Astrocyte of the cerebellum (primary cell): ENCODE data around the gene VEGFA.

ENCODE experiments used
- DNase-seq: peaks from one replicate; pipeline ENCODE4 v3.0.0-alpha.2; 2011; ENCODE audit warnings: low read depth
- H3K4me3 ChIP-seq: 2 replicates; pipeline ENCODE4 v1.5.1; 2011; ENCODE audit warnings: mild to moderate bottlenecking, low read depth, low read length, moderate library complexity
- CTCF ChIP-seq: IDR thresholded peaks from 2 replicates; pipeline ENCODE4 v1.5.1; 2012; ENCODE audit warnings: low read length, low read depth, moderate library complexity, mild to moderate bottlenecking; ENCODE audit errors: missing control alignments
- in situ Hi-C: cut with HindIII; loops from 2 replicates; pipeline ENCODE4 v1.10.0; 2017; ENCODE audit warnings: low sequenced_read_pairs

The VEGFA gene

GRCh38 chr6:43826730-43827129 lies 56.7 kb downstream of the VEGFA start:
- in situ Hi-C loops = no loop called here
- H3K4me3 ChIP-seq = no peak overlapping the region
- DNase-seq = no peak
- TF ChIP-seq CTCF = no peak

DNA sequence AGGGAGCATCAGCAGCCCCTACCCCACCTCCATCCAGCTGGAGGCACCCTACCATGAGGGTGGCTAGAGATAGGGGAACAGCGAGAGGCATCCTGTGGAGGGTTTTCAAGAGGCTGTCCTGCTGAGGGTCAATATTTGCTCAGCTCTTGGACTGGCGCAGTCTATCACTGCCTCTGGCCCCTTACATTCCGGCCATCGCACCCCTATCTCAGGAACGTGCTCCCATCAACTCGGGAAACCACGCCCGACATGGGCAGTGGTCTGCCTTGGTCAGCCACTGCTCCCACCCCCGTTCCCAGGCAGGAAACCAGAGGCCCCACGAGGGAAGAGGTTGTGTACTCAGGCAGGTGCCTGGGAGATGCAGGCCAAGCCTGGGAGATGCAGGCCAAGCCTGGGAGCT lies 57.9 kb downstream of the VEGFA start:
- no peak for TF ChIP-seq CTCF

GRCh38 chr6:43828711-43829110 lies 58.7 kb downstream of the VEGFA start:
- no peak overlapping the region for H3K4me3 ChIP-seq
- no peak for DNase-seq
- no peak for TF ChIP-seq CTCF
- in situ Hi-C loops = no loop called here

More for the DNA sequence above, 57.9 kb downstream of the VEGFA start:
- no peak overlapping the region for H3K4me3 ChIP-seq
- no peak for DNase-seq
- in situ Hi-C loops = no loop called here

GRCh38 chr6:43829470-43829869 lies 59.5 kb downstream of the VEGFA start:
- H3K4me3 ChIP-seq = no peak overlapping the region
- no peak for DNase-seq
- in situ Hi-C loops = no loop called here
- no peak for TF ChIP-seq CTCF

GRCh38 chr6:43830775-43831174 lies 60.8 kb downstream of the VEGFA start:
- in situ Hi-C loops = no loop called here
- no peak for DNase-seq
- H3K4me3 ChIP-seq = no peak overlapping the region
- TF ChIP-seq CTCF = no peak

DNA sequence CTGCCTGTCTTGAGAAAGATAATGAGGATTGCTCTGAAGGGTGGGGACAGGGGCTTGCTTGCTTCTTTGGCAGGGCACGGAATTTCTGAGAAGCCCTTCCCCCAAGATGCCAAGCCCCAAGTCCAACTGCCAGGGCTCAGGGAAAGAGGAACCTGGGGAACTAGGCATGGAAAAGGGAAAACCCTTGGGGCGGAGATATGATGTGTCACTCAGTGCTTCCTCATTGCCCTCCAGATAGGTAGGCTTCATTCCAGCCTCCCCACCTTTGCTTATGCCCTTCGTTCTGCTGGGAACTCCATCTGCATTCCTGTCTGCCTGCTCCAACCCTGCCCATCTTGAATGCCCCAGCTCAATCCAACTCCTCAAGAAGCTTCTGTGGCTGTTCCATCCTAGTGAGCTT lies 61.2 kb downstream of the VEGFA start:
- no peak for TF ChIP-seq CTCF
- in situ Hi-C loops = no loop called here
- no peak overlapping the region for H3K4me3 ChIP-seq
- no peak for DNase-seq
